HCT116 (cell line): Measurements from ENCODE around the gene TMEM182. TPM values are rescaled to one million over a fixed set of nuclear protein-coding genes. Genes with fewer than 3 reads are reported as not detected.

Experiments
- ATAC-seq: fragments of 200-7000 bp; cut with Tn5 transposase; 2 replicates; pipeline ENCODE4 v1.9.1; 2020; ENCODE audit warnings: mild to moderate bottlenecking, moderate library complexity
- BruUV-seq: library from RNA; stranded (reverse); fragments of 400-500 nt; replicated peaks from 2 replicates; lab custom pipeline; 2021; lab: Mats Ljungman, UMichigan
- CTCF ChIA-PET: fragments of 300-600 bp; sonication (Branson Sonifier 250); formaldehyde crosslinking; loops from one replicate; lab custom pipeline; 2021; ENCODE audit warnings: antibody characterized with exemption; lab: Charles Lee
- POLR2A ChIA-PET: fragments of 300-600, 350-600 bp; sonication (Branson Sonifier 250); formaldehyde crosslinking; loops from one replicate; lab custom pipeline; 2021; ENCODE audit warnings: antibody characterized with exemption; lab: Charles Lee
- RAD21 ChIA-PET, 2 experiments: fragments of 300-600 bp; sonication (Branson Sonifier 250); formaldehyde crosslinking; loops; one replicate each; lab custom pipeline; 2023; ENCODE audit warnings: low total read pairs in 2 of 2; ENCODE audit not compliant: uncharacterized antibody in 2 of 2, unreplicated experiment in 2 of 2, low non-redundant PET in 1 of 2; lab: Charles Lee
- DNase-seq: peaks from one replicate; pipeline ENCODE4 v3.0.0-alpha.2; 2010; ENCODE audit warnings: low read depth, low spot score
- H2AFZ ChIP-seq: fragments of 200-600 bp; shearing (Covaris generic), sonication (generic); 2 replicates; pipeline ENCODE4 v1.6.1; 2017; ENCODE audit warnings: low read depth, mixed run types, mixed read lengths, antibody characterized with exemption, low read length; ENCODE audit not compliant: poor library complexity, severe bottlenecking
- H3K27ac ChIP-seq: 2 replicates; pipeline ENCODE4 v1.5.1; 2012; ENCODE audit warnings: low read depth, low read length
- H3K27me3 ChIP-seq: fragments of 200-600 bp; sonication (generic); 2 replicates; pipeline ENCODE4 v1.6.1; 2016; ENCODE audit warnings: mixed run types, low read length, mixed read lengths; ENCODE audit not compliant: insufficient read depth
- H3K36me3 ChIP-seq, 2 experiments: fragments of 200-500 bp in 1 of 2; fragments of 200-600 bp in 1 of 2; sonication (Bioruptor generic) in 1 of 2; sonication (generic) in 1 of 2; 2 replicates each; pipeline versions ENCODE4 v1.5.1 to v1.6.1; 2014 to 2016; ENCODE audit warnings: low read length in 2 of 2, inconsistent platforms in 1 of 2, mixed read lengths in 1 of 2, mixed run types in 1 of 2; ENCODE audit not compliant: insufficient read depth in 2 of 2, control insufficient read depth in 1 of 2
- H3K4me1 ChIP-seq, 2 experiments: fragments of 200-600 bp in 1 of 2; sonication (generic) in 1 of 2; 2 replicates each; pipeline versions ENCODE4 v1.5.1 to v1.6.1; 2012 to 2017; ENCODE audit warnings: low read length in 2 of 2, inconsistent platforms in 1 of 2, mild to moderate bottlenecking in 1 of 2, mixed read lengths in 1 of 2, mixed run types in 1 of 2, moderate library complexity in 1 of 2; ENCODE audit not compliant: insufficient read depth in 2 of 2, control insufficient read depth in 1 of 2
- H3K4me2 ChIP-seq: fragments of 200-600 bp; sonication (generic); 2 replicates; pipeline ENCODE4 v1.6.1; 2017; ENCODE audit warnings: mixed run types, low read length, mixed read lengths
- H3K4me3 ChIP-seq, 2 experiments: fragments of 200-600 bp in 1 of 2; sonication (generic) in 1 of 2; replicated peaks in 1 of 2; 2 replicates each; pipeline ENCODE4 v1.5.1; 2011 to 2016; ENCODE audit warnings: low read length in 2 of 2, control low read depth in 1 of 2, low read depth in 1 of 2, mild to moderate bottlenecking in 1 of 2, mixed read lengths in 1 of 2, mixed run types in 1 of 2
- H3K79me2 ChIP-seq: fragments of 200-600 bp; sonication (generic); 2 replicates; pipeline ENCODE4 v1.6.1; 2017; ENCODE audit warnings: mild to moderate bottlenecking, mixed run types, low read length, moderate library complexity, mixed read lengths; ENCODE audit not compliant: insufficient read depth
- H3K9ac ChIP-seq: fragments of 200-600 bp; sonication (generic); 2 replicates; pipeline ENCODE4 v1.6.1; 2016; ENCODE audit warnings: low read length, mixed read lengths
- H3K9me2 ChIP-seq: fragments of 200-600 bp; sonication (generic), shearing (Covaris generic); 2 replicates; pipeline ENCODE4 v1.6.1; 2017; ENCODE audit warnings: mixed run types, mild to moderate bottlenecking, moderate library complexity; ENCODE audit not compliant: insufficient read depth
- H3K9me3 ChIP-seq, 2 experiments: fragments of 200-500 bp in 1 of 2; fragments of 200-600 bp in 1 of 2; sonication (Bioruptor generic) in 1 of 2; sonication (generic) in 1 of 2; 2 replicates each; pipeline ENCODE4 v1.6.1; 2014 to 2017; ENCODE audit warnings: low read length in 2 of 2, mixed read lengths in 2 of 2, inconsistent platforms in 1 of 2, low read depth in 1 of 2, mild to moderate bottlenecking in 1 of 2, mixed run types in 1 of 2, moderate library complexity in 1 of 2; ENCODE audit not compliant: control insufficient read depth in 1 of 2, insufficient read depth in 1 of 2
- H4K20me1 ChIP-seq: fragments of 200-600 bp; sonication (generic), shearing (Covaris generic); 2 replicates; pipeline ENCODE4 v1.6.1; 2017; ENCODE audit warnings: mixed run types, mild to moderate bottlenecking, moderate library complexity; ENCODE audit not compliant: insufficient read depth
- ATF3 ChIP-seq: IDR thresholded peaks from 2 replicates; pipeline ENCODE4 v1.6.1; 2012
- CBX3 ChIP-seq: IDR thresholded peaks from 2 replicates; pipeline ENCODE4 v1.6.1; 2012; ENCODE audit warnings: low read depth
- CEBPB ChIP-seq: IDR thresholded peaks from 2 replicates; pipeline ENCODE4 v1.6.1; 2012; ENCODE audit warnings: low read depth
- EGR1 ChIP-seq: IDR thresholded peaks from 2 replicates; pipeline ENCODE4 v1.6.1; 2012; ENCODE audit warnings: low read depth
- ELF1 ChIP-seq: IDR thresholded peaks from 2 replicates; pipeline ENCODE4 v1.6.1; 2012; ENCODE audit warnings: low read depth, borderline replicate concordance
- EZH2phosphoT487 ChIP-seq: fragments of 200-600 bp; IDR thresholded peaks from 2 replicates; pipeline ENCODE4 v1.6.1; 2018; ENCODE audit warnings: antibody characterized with exemption, borderline replicate concordance
- FOSL1 ChIP-seq: IDR thresholded peaks from 2 replicates; pipeline ENCODE4 v1.6.1; 2012; ENCODE audit warnings: low read depth
- JUND ChIP-seq: IDR thresholded peaks from 2 replicates; pipeline ENCODE4 v1.6.1; 2012
- MAX ChIP-seq: IDR thresholded peaks from 2 replicates; pipeline ENCODE4 v1.6.1; 2012
- POLR2A ChIP-seq: IDR thresholded peaks from 2 replicates; pipeline ENCODE4 v1.7.0; 2011; ENCODE audit warnings: borderline replicate concordance; ENCODE audit not compliant: insufficient read depth, insufficient read length; ENCODE audit errors: extremely low read depth
- POLR2AphosphoS5 ChIP-seq: IDR thresholded peaks from 2 replicates; pipeline ENCODE4 v1.6.1; 2011; ENCODE audit warnings: mild to moderate bottlenecking, low read depth, low read length, moderate library complexity
- RAD21 ChIP-seq: IDR thresholded peaks from 2 replicates; pipeline ENCODE4 v1.6.1; 2012; ENCODE audit warnings: low read depth, mild to moderate bottlenecking
- SIN3A ChIP-seq: IDR thresholded peaks from 2 replicates; pipeline ENCODE4 v1.6.1; 2012; ENCODE audit warnings: low read depth
- SP1 ChIP-seq: IDR thresholded peaks from 2 replicates; pipeline ENCODE4 v1.6.1; 2012; ENCODE audit warnings: low read depth
- TCF7L2 ChIP-seq: IDR thresholded peaks from 2 replicates; pipeline ENCODE4 v1.7.0; 2011; ENCODE audit warnings: borderline replicate concordance, inconsistent platforms; ENCODE audit not compliant: insufficient read depth, insufficient read length; ENCODE audit errors: extremely low read depth
- YY1 ChIP-seq: IDR thresholded peaks from 2 replicates; pipeline ENCODE4 v1.6.1; 2011; ENCODE audit warnings: low read length, low read depth, moderate library complexity, mild to moderate bottlenecking; ENCODE audit not compliant: insufficient replicate concordance; ENCODE audit errors: extremely low read depth
- ZFX ChIP-seq: fragments of 450-650 bp; IDR thresholded peaks from 2 replicates; pipeline ENCODE4 v1.6.1; 2017
- intact Hi-C: fragments of 100-400 bp; cut with micrococcal nuclease; formaldehyde crosslinking; loops from 2 replicates; pipeline ENCODE4 v1.10.0; 2022
- total RNA-seq: library from RNA; stranded (reverse); gene quantifications from one replicate; pipeline ENCODE4 v1.2.1, GENCODE V29; 2021; ENCODE audit not compliant: unreplicated experiment
- TF ChIP-seq, protein P1 (sequence below): IDR thresholded peaks from 2 replicates; pipeline ENCODE4 v1.6.1; 2011; ENCODE audit warnings: mild to moderate bottlenecking, low read length, moderate library complexity; ENCODE audit not compliant: insufficient replicate concordance; ENCODE audit errors: extremely low read depth
- TF ChIP-seq, protein P2 (sequence below): IDR thresholded peaks from 2 replicates; pipeline ENCODE4 v1.6.1; 2012; ENCODE audit warnings: low read depth

Gene TMEM182
- total RNA-seq, 1 experiment from 2014 or later: 8.4 TPM

DNA sequence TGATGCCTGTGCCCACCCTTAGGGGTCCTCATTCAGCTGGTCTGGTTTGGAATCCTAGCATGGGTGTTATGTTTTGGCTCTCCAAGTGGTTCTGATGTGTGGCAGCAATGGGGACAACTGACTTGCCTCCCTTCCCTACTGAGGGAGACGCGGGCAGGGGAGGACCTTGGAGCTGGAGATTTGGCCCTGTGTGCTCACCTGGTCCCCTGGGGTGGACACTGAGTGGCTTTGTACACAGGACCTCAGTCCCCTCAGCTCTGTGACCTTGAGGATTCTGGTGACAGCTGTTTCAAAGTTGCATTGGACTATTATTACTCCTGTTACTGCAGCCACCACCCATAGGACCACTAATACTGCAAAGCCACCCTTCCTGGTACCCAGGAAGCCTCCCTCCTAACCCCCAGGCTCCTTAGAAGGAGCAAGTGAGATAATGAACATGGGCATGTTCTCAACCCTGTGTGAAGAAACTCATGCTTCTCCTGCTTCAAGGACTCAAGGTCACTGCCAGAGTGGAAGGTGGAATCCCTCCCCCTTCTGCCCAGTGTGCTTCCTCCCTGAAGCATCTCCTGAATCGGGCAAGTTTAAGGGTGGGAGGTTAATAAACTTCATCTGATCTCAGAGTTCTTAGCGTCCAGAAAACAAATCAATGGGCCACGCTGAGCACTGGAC lies 26.5 kb downstream of the TMEM182 start (continued):
- TF ChIP-seq, protein P1, sequence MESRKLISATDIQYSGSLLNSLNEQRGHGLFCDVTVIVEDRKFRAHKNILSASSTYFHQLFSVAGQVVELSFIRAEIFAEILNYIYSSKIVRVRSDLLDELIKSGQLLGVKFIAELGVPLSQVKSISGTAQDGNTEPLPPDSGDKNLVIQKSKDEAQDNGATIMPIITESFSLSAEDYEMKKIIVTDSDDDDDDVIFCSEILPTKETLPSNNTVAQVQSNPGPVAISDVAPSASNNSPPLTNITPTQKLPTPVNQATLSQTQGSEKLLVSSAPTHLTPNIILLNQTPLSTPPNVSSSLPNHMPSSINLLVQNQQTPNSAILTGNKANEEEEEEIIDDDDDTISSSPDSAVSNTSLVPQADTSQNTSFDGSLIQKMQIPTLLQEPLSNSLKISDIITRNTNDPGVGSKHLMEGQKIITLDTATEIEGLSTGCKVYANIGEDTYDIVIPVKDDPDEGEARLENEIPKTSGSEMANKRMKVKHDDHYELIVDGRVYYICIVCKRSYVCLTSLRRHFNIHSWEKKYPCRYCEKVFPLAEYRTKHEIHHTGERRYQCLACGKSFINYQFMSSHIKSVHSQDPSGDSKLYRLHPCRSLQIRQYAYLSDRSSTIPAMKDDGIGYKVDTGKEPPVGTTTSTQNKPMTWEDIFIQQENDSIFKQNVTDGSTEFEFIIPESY: no peak
- no peak for TF ChIP-seq JUND
- no peak for TF ChIP-seq YY1
- TF ChIP-seq MAX: no peak
- no peak for TF ChIP-seq CEBPB

DNA sequence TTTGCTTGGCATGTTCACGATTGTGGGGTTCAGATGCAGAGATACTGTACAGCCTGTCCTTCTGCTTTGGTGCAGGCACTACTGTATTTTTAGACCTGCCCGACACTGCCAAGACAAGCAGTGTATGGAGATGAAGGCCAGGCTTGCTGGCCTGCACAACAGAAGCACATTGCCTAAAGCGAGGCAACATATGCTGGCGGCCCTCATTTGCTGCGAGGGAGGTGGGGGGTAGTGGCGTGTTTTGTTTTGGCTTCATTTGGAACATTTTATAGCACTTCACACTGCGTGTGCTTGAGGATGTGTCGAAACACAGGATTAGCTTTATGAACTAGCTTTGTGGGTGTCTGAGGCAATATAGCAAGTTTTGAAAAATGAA lies 27.0 kb downstream of the TMEM182 start:
- H3K9ac ChIP-seq: no peak overlapping the region
- no peaks in the 10 kb centered on the region; a peak in 1 of 4 replicates for H3K36me3 ChIP-seq
- TF ChIP-seq FOSL1 (no peak), TCF7L2 (no peak), MAX (no peak), EZH2phosphoT487 (no peak), RAD21 (no peak), CBX3 (no peak), SIN3A (no peak), ELF1 (no peak), SP1 (no peak), JUND (no peak), POLR2A (no peak), ZFX (no peak), EGR1 (no peak), YY1 (no peak), POLR2AphosphoS5 (no peak), ATF3 (no peak)
- TF ChIP-seq, protein P2, sequence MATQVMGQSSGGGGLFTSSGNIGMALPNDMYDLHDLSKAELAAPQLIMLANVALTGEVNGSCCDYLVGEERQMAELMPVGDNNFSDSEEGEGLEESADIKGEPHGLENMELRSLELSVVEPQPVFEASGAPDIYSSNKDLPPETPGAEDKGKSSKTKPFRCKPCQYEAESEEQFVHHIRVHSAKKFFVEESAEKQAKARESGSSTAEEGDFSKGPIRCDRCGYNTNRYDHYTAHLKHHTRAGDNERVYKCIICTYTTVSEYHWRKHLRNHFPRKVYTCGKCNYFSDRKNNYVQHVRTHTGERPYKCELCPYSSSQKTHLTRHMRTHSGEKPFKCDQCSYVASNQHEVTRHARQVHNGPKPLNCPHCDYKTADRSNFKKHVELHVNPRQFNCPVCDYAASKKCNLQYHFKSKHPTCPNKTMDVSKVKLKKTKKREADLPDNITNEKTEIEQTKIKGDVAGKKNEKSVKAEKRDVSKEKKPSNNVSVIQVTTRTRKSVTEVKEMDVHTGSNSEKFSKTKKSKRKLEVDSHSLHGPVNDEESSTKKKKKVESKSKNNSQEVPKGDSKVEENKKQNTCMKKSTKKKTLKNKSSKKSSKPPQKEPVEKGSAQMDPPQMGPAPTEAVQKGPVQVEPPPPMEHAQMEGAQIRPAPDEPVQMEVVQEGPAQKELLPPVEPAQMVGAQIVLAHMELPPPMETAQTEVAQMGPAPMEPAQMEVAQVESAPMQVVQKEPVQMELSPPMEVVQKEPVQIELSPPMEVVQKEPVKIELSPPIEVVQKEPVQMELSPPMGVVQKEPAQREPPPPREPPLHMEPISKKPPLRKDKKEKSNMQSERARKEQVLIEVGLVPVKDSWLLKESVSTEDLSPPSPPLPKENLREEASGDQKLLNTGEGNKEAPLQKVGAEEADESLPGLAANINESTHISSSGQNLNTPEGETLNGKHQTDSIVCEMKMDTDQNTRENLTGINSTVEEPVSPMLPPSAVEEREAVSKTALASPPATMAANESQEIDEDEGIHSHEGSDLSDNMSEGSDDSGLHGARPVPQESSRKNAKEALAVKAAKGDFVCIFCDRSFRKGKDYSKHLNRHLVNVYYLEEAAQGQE: no peak
- no peaks in the 10 kb centered on the region for H3K9me3 ChIP-seq
- no peak overlapping the region for H3K4me3 ChIP-seq
- POLR2A ChIA-PET: no interaction called here
- H3K9me2 ChIP-seq: no peaks in the 10 kb centered on the region
- intact Hi-C loops: no loop called here
- no peaks in the 10 kb centered on the region for H4K20me1 ChIP-seq
- H3K4me2 ChIP-seq: no peak overlapping the region
- DNase-seq: no peak
- CTCF ChIA-PET: no interaction called here
- H2AFZ ChIP-seq: no peak overlapping the region
- ATAC-seq: no peak
- no peaks in the 10 kb centered on the region for H3K27me3 ChIP-seq
- no TSS peak for BruUV-seq
- no peaks in the 10 kb centered on the region for H3K79me2 ChIP-seq
- H3K27ac ChIP-seq: no peak overlapping the region
- RAD21 ChIA-PET: no interaction called here
- no peaks in the 10 kb centered on the region for H3K4me1 ChIP-seq
